ENCODE data around the gene KDM4C. TPM values are rescaled to one million over a fixed set of nuclear protein-coding genes. Genes with fewer than 3 reads are reported as not detected.
A peak's percentile ranks its signal among the peaks of the same experiment; 100 is the strongest.
"Not testable (repeated sequence)": the region's sequence is repeated elsewhere in the genome, so short reads cannot be mapped to it uniquely, and the experiment has no call there.

Gene KDM4C
- 10 to 100 TPM; 66.2 to 68.7 TPM for total RNA-seq

- ATAC-seq (peak; percentile 92 to 94), DNase-seq (ENCODE audit: low spot score) (peak; percentile 95)
- Mint-ChIP-seq H3K27ac (peak within 1 kb of the TSS; percentile 98 to 100), H3K4me3 (peak within 1 kb of the TSS; percentile 96), H3K9me3 (no peaks in the 10 kb centered on the region), H3K27me3 (no peaks in the 10 kb centered on the region), H3K36me3 (no peaks in the 10 kb centered on the region), H3K4me1 (ENCODE audit: low read depth in 2 of 2) (peaks cover 21 to 37% of the 10 kb centered on the region in 2 donors)
Measured at GRCh38 chr9:6757456-6758247, at the start of gene KDM4C. Gene KDM4C, plus strand, starts transcription at chr9:6757973. Its CDS starts 35,016 bp downstream, at chr9:6792989.

DNA sequence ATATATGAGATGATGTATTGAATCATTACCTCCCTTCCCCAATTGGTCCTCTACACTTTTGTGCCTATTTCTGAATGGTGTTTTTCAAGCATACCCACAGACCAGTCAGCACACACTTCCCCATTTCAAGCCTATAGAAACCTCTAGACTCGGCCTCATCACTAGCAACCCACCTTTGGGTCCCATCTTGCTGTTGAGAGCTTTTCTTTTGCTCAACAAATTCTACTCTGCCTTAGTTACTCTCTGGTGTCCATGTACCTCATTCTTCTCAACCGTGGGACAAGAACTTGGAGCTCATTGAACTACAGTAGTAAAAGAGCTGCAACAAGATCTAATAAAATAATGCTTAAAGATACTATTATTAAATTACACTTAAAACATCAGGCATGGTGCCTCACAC lies 49.0 kb upstream of the KDM4C start:
- no peak for DNase-seq (ENCODE audit: low spot score)
- Mint-ChIP-seq H3K4me3 (no peak overlapping the region), H3K9me3 (no peaks in the 10 kb centered on the region), H3K27me3 (no peaks in the 10 kb centered on the region), H3K27ac (no peak overlapping the region), H3K4me1 (ENCODE audit: low read depth in 2 of 2) (peaks cover 6 to 7% of the 10 kb centered on the region in 2 donors), H3K36me3 (no peaks in the 10 kb centered on the region)
- no peak for ATAC-seq

GRCh38 chr9:6711403-6711802 lies 46.4 kb upstream of the KDM4C start:
- DNase-seq (ENCODE audit: low spot score) (no peak), ATAC-seq (no peak)
- no peaks in the 10 kb centered on the region for H3K36me3 Mint-ChIP-seq
- no peak overlapping the region for H3K27ac Mint-ChIP-seq
- H3K27me3 Mint-ChIP-seq: no peaks in the 10 kb centered on the region
- H3K4me1 Mint-ChIP-seq (ENCODE audit: low read depth in 2 of 2): peaks cover 4 to 5% of the 10 kb centered on the region in 2 donors
- no peaks in the 10 kb centered on the region for H3K9me3 Mint-ChIP-seq
- no peak overlapping the region for H3K4me3 Mint-ChIP-seq

- no peaks in the 10 kb centered on the region for H3K9me3 Mint-ChIP-seq
- no peak for ATAC-seq
- H3K4me3 Mint-ChIP-seq: no peak overlapping the region
- H3K27ac Mint-ChIP-seq: no peak overlapping the region
- no peak for DNase-seq (ENCODE audit: low spot score)
- no peaks in the 10 kb centered on the region for H3K27me3 Mint-ChIP-seq
- peaks cover 6 to 8% of the 10 kb centered on the region in 2 donors for H3K4me1 Mint-ChIP-seq (ENCODE audit: low read depth in 2 of 2)
- no peaks in the 10 kb centered on the region for H3K36me3 Mint-ChIP-seq
Measured at GRCh38 chr9:6712041-6712440, 45.7 kb upstream of the KDM4C start.

DNA sequence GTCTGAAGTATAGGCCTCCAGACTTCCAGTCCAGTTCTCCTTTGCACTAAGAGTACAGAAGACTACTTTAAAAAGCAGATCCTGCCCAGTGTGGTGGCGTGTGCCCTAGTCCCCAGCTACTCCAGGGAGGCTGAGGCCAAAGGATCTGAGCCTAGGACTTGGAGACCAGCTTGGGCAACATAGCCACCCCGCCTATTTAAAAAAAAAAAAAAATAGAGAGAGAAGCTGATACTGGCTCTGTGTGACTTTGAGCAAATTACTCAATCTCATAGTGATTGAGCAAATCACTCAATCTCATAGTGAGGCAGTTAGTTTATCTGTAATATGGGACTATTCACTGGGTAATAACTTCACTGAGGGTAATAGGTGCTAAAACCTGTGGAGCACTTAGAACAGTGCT lies 43.6 kb upstream of the KDM4C start:
- ATAC-seq (no peak), DNase-seq (ENCODE audit: low spot score) (no peak)
- Mint-ChIP-seq H3K9me3 (no peaks in the 10 kb centered on the region), H3K27me3 (no peaks in the 10 kb centered on the region), H3K27ac (no peak overlapping the region), H3K4me1 (ENCODE audit: low read depth in 2 of 2) (peaks cover 6 to 8% of the 10 kb centered on the region in 2 donors), H3K36me3 (no peaks in the 10 kb centered on the region), H3K4me3 (no peak overlapping the region)

- H3K27ac Mint-ChIP-seq: peak overlapping the region in 1 of 2 donors; percentile 83
- H3K9me3 Mint-ChIP-seq; H3K36me3 Mint-ChIP-seq; H3K4me1 Mint-ChIP-seq (ENCODE audit: low read depth in 2 of 2); H3K27me3 Mint-ChIP-seq; DNase-seq (ENCODE audit: low spot score); H3K4me3 Mint-ChIP-seq; ATAC-seq: not testable (repeated sequence)
Measured at GRCh38 chr9:6715153-6715754, 42.5 kb upstream of the KDM4C start.

DNA sequence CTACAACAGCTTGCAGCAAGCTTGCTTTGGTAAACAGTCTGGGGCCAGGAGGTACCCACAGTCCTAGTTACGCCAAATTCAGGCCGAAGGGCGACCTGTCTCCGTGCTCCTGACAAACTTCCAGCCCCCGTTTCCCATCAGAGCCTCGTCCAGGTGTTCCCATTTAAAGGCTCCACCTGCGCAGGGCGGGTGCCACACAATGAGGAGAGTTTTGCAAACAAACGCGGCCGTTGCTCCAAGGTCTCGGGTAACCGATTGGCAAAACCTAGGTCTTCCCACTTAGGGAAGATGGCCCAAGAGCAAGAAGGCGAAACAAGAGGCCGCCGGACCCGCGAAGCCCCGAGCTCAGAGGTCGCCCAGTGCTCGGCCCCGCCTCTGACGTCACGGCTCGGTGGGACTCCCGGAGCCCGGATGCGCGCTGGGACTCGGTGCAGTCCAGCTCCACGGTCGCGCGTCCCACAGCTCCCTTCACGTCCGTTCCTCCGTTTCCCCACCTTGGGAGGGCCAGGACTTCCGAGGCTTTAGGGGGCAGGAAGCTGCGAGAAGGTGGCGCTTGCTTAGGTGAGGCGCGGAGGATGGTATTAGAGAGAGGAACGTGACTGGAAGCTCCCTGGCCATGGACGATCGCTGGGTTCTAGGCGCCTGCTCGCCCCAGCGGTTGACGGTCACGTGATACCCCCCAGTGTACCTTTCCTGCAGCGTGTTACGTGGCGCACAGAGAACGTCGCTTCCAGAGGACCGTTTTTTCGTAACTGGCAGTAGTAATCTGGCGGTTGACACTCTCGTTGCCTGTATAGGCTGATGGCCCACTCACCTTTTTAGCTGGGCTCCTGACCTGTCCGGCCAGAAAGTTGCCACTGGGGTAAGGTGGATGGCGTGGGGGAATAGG lies 41.8 kb upstream of the KDM4C start:
- no peaks in the 10 kb centered on the region for H3K27me3 Mint-ChIP-seq
- peak overlapping the region; percentile 70 to 83 for H3K27ac Mint-ChIP-seq
- H3K4me1 Mint-ChIP-seq (ENCODE audit: low read depth in 2 of 2): peaks cover 6 to 8% of the 10 kb centered on the region in 2 donors
- H3K36me3 Mint-ChIP-seq: no peaks in the 10 kb centered on the region
- H3K4me3 Mint-ChIP-seq: peak overlapping the region; percentile 77
- DNase-seq (ENCODE audit: low spot score) (peak; percentile 82), ATAC-seq (peak; percentile 90 to 93)
- no peaks in the 10 kb centered on the region for H3K9me3 Mint-ChIP-seq

- ATAC-seq: no peak
- Mint-ChIP-seq H3K9me3 (no peaks in the 10 kb centered on the region), H3K27ac (peak overlapping the region in 1 of 2 donors; percentile 70), H3K36me3 (no peaks in the 10 kb centered on the region), H3K27me3 (no peaks in the 10 kb centered on the region), H3K4me1 (ENCODE audit: low read depth in 2 of 2) (peaks cover 6 to 8% of the 10 kb centered on the region in 2 donors), H3K4me3 (peak overlapping the region; percentile 77)
- DNase-seq (ENCODE audit: low spot score): no peak
Measured at GRCh38 chr9:6716766-6717165, 41.0 kb upstream of the KDM4C start.

DNA sequence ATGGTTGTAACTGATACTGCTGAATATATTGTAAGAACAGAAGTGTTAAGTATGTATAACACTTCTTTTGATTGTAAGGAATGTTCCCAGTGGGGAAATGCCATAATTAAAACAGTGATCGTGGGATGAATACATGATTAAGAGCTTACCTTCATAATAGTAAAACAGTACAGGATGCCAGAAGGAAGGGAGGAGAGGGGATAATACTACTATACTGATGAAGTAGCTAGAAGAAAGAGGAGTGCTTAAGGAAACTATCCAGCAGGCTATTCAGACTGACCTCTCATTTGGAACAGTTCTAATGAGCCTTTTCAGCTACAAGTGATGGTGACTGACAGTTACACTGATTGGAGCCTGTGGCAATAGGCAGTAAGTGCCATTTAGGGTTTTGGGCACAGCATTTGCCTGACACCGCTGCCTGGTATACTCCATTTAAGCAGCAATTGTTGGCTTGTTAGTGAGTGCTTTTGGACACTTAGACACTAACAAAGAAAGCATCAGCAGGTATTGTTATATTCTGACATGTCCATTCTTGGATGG lies 33.8 kb upstream of the KDM4C start:
- no peak for ATAC-seq

GRCh38 chr9:6733257-6733656 lies 24.5 kb upstream of the KDM4C start:
- DNase-seq (ENCODE audit: low spot score): no peak
- no peak for ATAC-seq
- no peaks in the 10 kb centered on the region for H3K4me1 Mint-ChIP-seq (ENCODE audit: low read depth in 2 of 2)
- H3K9me3 Mint-ChIP-seq: no peaks in the 10 kb centered on the region
- H3K4me3 Mint-ChIP-seq: no peak overlapping the region
- no peak overlapping the region for H3K27ac Mint-ChIP-seq
- H3K27me3 Mint-ChIP-seq: no peaks in the 10 kb centered on the region
- no peaks in the 10 kb centered on the region for H3K36me3 Mint-ChIP-seq

More for the DNA sequence above, 33.8 kb upstream of the KDM4C start:
- no peak for DNase-seq (ENCODE audit: low spot score)
- Mint-ChIP-seq H3K4me1 (ENCODE audit: low read depth in 2 of 2) (no peaks in the 10 kb centered on the region), H3K36me3 (no peaks in the 10 kb centered on the region), H3K27ac (no peak overlapping the region), H3K9me3 (no peaks in the 10 kb centered on the region), H3K27me3 (peaks cover 0 to 5% of the 10 kb centered on the region in 2 donors), H3K4me3 (no peak overlapping the region)

DNA sequence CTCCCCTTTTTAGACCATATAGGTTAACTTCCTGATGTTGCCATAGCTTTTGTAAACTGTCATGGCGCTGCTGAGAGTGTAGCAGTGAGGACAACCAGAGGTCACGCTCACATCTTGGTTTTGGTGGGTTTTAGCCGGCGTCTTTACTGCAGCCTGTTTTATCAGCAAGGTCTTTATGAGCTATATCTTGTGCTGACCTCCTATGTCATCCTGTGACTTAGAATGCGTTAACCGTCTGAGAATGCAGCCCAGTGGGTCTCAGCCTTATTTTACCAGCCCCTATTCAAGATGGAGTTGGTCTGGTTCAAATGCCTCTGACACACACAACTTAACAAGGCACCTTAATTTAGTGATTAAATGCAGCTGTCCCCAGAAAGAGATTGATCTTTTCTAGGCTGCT lies 23.9 kb upstream of the KDM4C start:
- H3K27ac Mint-ChIP-seq: no peak overlapping the region
- H3K4me1 Mint-ChIP-seq (ENCODE audit: low read depth in 2 of 2): no peaks in the 10 kb centered on the region
- no peak for DNase-seq (ENCODE audit: low spot score)
- H3K36me3 Mint-ChIP-seq: no peaks in the 10 kb centered on the region
- no peaks in the 10 kb centered on the region for H3K27me3 Mint-ChIP-seq
- no peak for ATAC-seq
- H3K9me3 Mint-ChIP-seq: no peaks in the 10 kb centered on the region
- H3K4me3 Mint-ChIP-seq: no peak overlapping the region

GRCh38 chr9:6735422-6735821 lies 22.4 kb upstream of the KDM4C start:
- Mint-ChIP-seq H3K9me3 (no peaks in the 10 kb centered on the region), H3K27ac (no peak overlapping the region), H3K4me3 (no peak overlapping the region), H3K4me1 (ENCODE audit: low read depth in 2 of 2) (no peaks in the 10 kb centered on the region), H3K36me3 (no peaks in the 10 kb centered on the region), H3K27me3 (no peaks in the 10 kb centered on the region)
- ATAC-seq: no peak
- no peak for DNase-seq (ENCODE audit: low spot score)

GRCh38 chr9:6739218-6739617 lies 18.6 kb upstream of the KDM4C start:
- H3K4me3 Mint-ChIP-seq: no peak overlapping the region
- no peak overlapping the region for H3K27ac Mint-ChIP-seq
- H3K36me3 Mint-ChIP-seq: no peaks in the 10 kb centered on the region
- ATAC-seq (no peak), DNase-seq (ENCODE audit: low spot score) (no peak)
- H3K4me1 Mint-ChIP-seq (ENCODE audit: low read depth in 2 of 2): no peaks in the 10 kb centered on the region
- no peaks in the 10 kb centered on the region for H3K27me3 Mint-ChIP-seq
- H3K9me3 Mint-ChIP-seq: no peaks in the 10 kb centered on the region

Data from natural killer cell treated with Interleukin-12 subunit alpha and Interleukin-12 subunit beta and Interleukin-15 and Interleukin-18, amount 100 ng/mL, for 72 hours (primary cell).